Loucy (cell line): ENCODE data around the gene SRSF9.

ENCODE experiments used
- H2AFZ ChIP-seq: fragments of 200-600 bp; sonication (generic); 2 replicates; pipeline ENCODE4 v1.6.0; 2016; ENCODE audit warnings: antibody characterized with exemption, mild to moderate bottlenecking, low read length, moderate library complexity
- H3F3A ChIP-seq: fragments of 200-600 bp; 2 replicates; pipeline ENCODE4 v1.6.0; 2016; ENCODE audit warnings: antibody characterized with exemption, low read depth, mild to moderate bottlenecking
- H3K27me3 ChIP-seq: fragments of 200-600 bp; sonication (generic); 2 replicates; pipeline ENCODE4 v1.6.1; 2014; ENCODE audit warnings: low read length, mild to moderate bottlenecking; ENCODE audit not compliant: insufficient read depth, poor library complexity, severe bottlenecking
- H3K36me3 ChIP-seq: fragments of 200-600 bp; sonication (generic); 2 replicates; pipeline ENCODE4 v1.6.1; 2016; ENCODE audit warnings: low read length; ENCODE audit not compliant: insufficient read depth
- H3K4me1 ChIP-seq: fragments of 200-600 bp; sonication (generic); 2 replicates; pipeline ENCODE4 v1.5.1; 2014; ENCODE audit warnings: low read length, mild to moderate bottlenecking; ENCODE audit not compliant: insufficient read depth, poor library complexity, severe bottlenecking
- H3K4me2 ChIP-seq: fragments of 200-600 bp; sonication (generic); 2 replicates; pipeline ENCODE4 v1.6.0; 2014; ENCODE audit warnings: antibody characterized with exemption, low read length, low read depth, mild to moderate bottlenecking; ENCODE audit not compliant: poor library complexity, severe bottlenecking
- H3K4me3 ChIP-seq: fragments of 200-600 bp; sonication (generic); 2 replicates; pipeline ENCODE4 v1.5.1; 2014; ENCODE audit warnings: low read length, mild to moderate bottlenecking, mixed read lengths; ENCODE audit not compliant: poor library complexity, severe bottlenecking
- H3K79me2 ChIP-seq: fragments of 200-600 bp; sonication (generic); 2 replicates; pipeline ENCODE4 v1.6.1; 2014; ENCODE audit warnings: low read length; ENCODE audit not compliant: insufficient read depth
- H3K9ac ChIP-seq: fragments of 200-600 bp; sonication (generic); 2 replicates; pipeline ENCODE4 v1.6.0; 2014; ENCODE audit warnings: mild to moderate bottlenecking, low read depth, low read length, moderate library complexity; ENCODE audit not compliant: poor library complexity, severe bottlenecking
- H3K9me2 ChIP-seq: fragments of 200-600 bp; sonication (generic); replicated peaks from 2 replicates; pipeline ENCODE4 v1.6.1; 2016; ENCODE audit warnings: low read depth, low read length, mixed read lengths
- H3K9me3 ChIP-seq: fragments of 200-600 bp; sonication (generic); 2 replicates; pipeline ENCODE4 v1.6.1; 2014; ENCODE audit warnings: mild to moderate bottlenecking, antibody characterized with exemption, low read length, low read depth; ENCODE audit not compliant: insufficient read depth
- H4K20me1 ChIP-seq: fragments of 200-600 bp; sonication (generic); 2 replicates; pipeline ENCODE4 v1.6.0; 2014; ENCODE audit warnings: antibody characterized with exemption, low read length, mild to moderate bottlenecking; ENCODE audit not compliant: insufficient read depth, poor library complexity, severe bottlenecking
- CTCF ChIP-seq: fragments of 200-600 bp; sonication (generic); conservative IDR thresholded peaks from 2 replicates; pipeline ENCODE4 v1.5.1; 2014; ENCODE audit warnings: mild to moderate bottlenecking, antibody characterized with exemption, low read length
- EZH2phosphoT487 ChIP-seq: fragments of 200-600 bp; IDR thresholded peaks from 2 replicates; pipeline ENCODE4 v1.6.1; 2018; ENCODE audit warnings: antibody characterized with exemption, mild to moderate bottlenecking, moderate library complexity, borderline replicate concordance

Gene SRSF9

GRCh38 chr12:120416490-120417216, 52.9 kb downstream of the SRSF9 start:
- H3F3A ChIP-seq = no peaks in the 10 kb centered on the region
- H3K79me2 ChIP-seq = no peaks in the 10 kb centered on the region
- no peak overlapping the region for H3K4me2 ChIP-seq
- no peaks in the 10 kb centered on the region for H3K36me3 ChIP-seq
- H2AFZ ChIP-seq = no peak overlapping the region
- no peak overlapping the region for H3K4me3 ChIP-seq
- H3K27me3 ChIP-seq = no peaks in the 10 kb centered on the region
- H4K20me1 ChIP-seq = no peaks in the 10 kb centered on the region
- no peaks in the 10 kb centered on the region for H3K9me3 ChIP-seq
- TF ChIP-seq EZH2phosphoT487 = no peak
- TF ChIP-seq CTCF = no peak
- no peak overlapping the region for H3K9ac ChIP-seq
- H3K9me2 ChIP-seq = no peaks in the 10 kb centered on the region
- no peaks in the 10 kb centered on the region for H3K4me1 ChIP-seq

- Histone ChIP-seq H3K79me2 (no peaks in the 10 kb centered on the region), H3K9me3 (no peaks in the 10 kb centered on the region), H3K36me3 (no peaks in the 10 kb centered on the region), H3K27me3 (no peaks in the 10 kb centered on the region), H3K9ac (no peak overlapping the region), H4K20me1 (no peaks in the 10 kb centered on the region), H2AFZ (no peak overlapping the region), H3K4me1 (no peaks in the 10 kb centered on the region), H3K9me2 (no peaks in the 10 kb centered on the region), H3F3A (no peaks in the 10 kb centered on the region), H3K4me3 (no peak overlapping the region), H3K4me2 (no peak overlapping the region)
- TF ChIP-seq EZH2phosphoT487 (no peak), CTCF (no peak)
Measured at GRCh38 chr12:120413901-120414695, 55.5 kb downstream of the SRSF9 start.

- Histone ChIP-seq H3K9ac (no peak overlapping the region), H3K79me2 (no peaks in the 10 kb centered on the region), H3K4me3 (no peak overlapping the region), H3K36me3 (no peaks in the 10 kb centered on the region), H4K20me1 (no peaks in the 10 kb centered on the region), H3K9me3 (no peaks in the 10 kb centered on the region), H3K4me2 (no peak overlapping the region), H3K4me1 (no peaks in the 10 kb centered on the region), H3F3A (no peaks in the 10 kb centered on the region), H2AFZ (no peak overlapping the region), H3K27me3 (no peaks in the 10 kb centered on the region), H3K9me2 (no peaks in the 10 kb centered on the region)
- TF ChIP-seq CTCF = no peak
- no peak for TF ChIP-seq EZH2phosphoT487
Measured at GRCh38 chr12:120412421-120412820, 57.1 kb downstream of the SRSF9 start.
